Suprapubic skin (tissue), 4 donors: ENCODE data around the gene TUBE1. TPM values are rescaled to one million over a fixed set of nuclear protein-coding genes. Genes with fewer than 3 reads are reported as not detected.

ENCODE experiments used
- DNase-seq, 2 donors: peaks; one replicate each; pipeline ENCODE4 v3.0.0-alpha.2; 2019; ENCODE audit warnings: low spot score in 2 of 2
- H3K27ac ChIP-seq: fragments of 200-600 bp; sonication (generic); one replicate; pipeline ENCODE4 v1.5.1; 2019
- H3K27me3 ChIP-seq: fragments of 200-600 bp; sonication (generic); one replicate; pipeline ENCODE4 v1.5.1; 2019
- H3K36me3 ChIP-seq: fragments of 200-600 bp; sonication (generic); one replicate; pipeline ENCODE4 v1.5.1; 2019
- H3K4me1 ChIP-seq: fragments of 200-600 bp; sonication (generic); one replicate; pipeline ENCODE4 v1.5.1; 2019
- H3K4me3 ChIP-seq: fragments of 200-600 bp; sonication (generic); one replicate; pipeline ENCODE4 v1.5.1; 2019; ENCODE audit warnings: mild to moderate bottlenecking
- H3K9me3 ChIP-seq: fragments of 200-600 bp; sonication (generic); one replicate; pipeline ENCODE4 v1.5.1; 2019
- CTCF ChIP-seq, 2 donors: fragments of 200-600 bp in 1 of 2; fragments of 450-650 bp in 1 of 2; sonication (generic) in 1 of 2; IDR thresholded peaks; one replicate each; pipeline ENCODE4 v1.5.1; 2016 to 2019; ENCODE audit warnings: antibody characterized with exemption in 2 of 2, mild to moderate bottlenecking in 1 of 2, moderate library complexity in 1 of 2
- EP300 ChIP-seq: sonication (generic); formaldehyde crosslinking; IDR thresholded peaks from one replicate; pipeline ENCODE4 v1.6.1; 2017; ENCODE audit warnings: antibody characterized with exemption
- POLR2A ChIP-seq, 2 donors: fragments of 450-650 bp; IDR thresholded peaks; one replicate each; pipeline ENCODE4 v1.6.1; 2017; ENCODE audit warnings: antibody characterized with exemption in 2 of 2, mild to moderate bottlenecking in 2 of 2, moderate library complexity in 2 of 2
- POLR2AphosphoS5 ChIP-seq, 3 donors: sonication (generic); formaldehyde crosslinking; IDR thresholded peaks; one replicate each; pipeline ENCODE4 v1.6.1; 2017; ENCODE audit warnings: antibody characterized with exemption in 3 of 3
- WGBS: methylation state at CpG from one replicate; pipeline ENCODE4 v1.1.5; 2018; 5-methylcytosine and 5-hydroxymethylcytosine counted together
- total RNA-seq, 4 donors: library from RNA; depleted of rRNA; stranded (reverse); fragments of >200 nt; gene quantifications; one replicate each; pipeline ENCODE4 v1.1.0, GENCODE V29; 2016

The TUBE1 gene
- total RNA-seq, 4 donors from 2014 or later, result 19.6 to 82.2 (median 31.2) TPM

DNA sequence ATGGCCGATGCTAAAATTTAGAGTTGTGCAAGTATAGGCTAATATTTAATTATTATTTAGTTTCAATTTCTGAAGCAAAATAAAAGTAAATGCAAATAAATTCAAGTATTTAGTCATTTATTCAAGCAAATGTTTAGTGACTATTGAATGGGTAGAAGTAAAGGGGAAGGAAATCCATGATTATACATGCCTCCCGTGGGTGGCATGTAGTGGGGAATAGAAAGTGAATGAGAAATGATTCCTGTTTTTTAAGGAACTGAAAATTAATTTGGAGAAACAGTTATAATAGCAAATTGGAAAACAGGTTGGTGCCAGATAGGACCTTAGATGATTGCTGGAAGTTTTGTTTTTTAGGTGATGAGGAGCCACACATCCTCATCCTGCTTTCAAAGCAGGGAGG lies 35.5 kb upstream of the TUBE1 start:
- Histone ChIP-seq H3K9me3 (no peaks in the 10 kb centered on the region), H3K27ac (no peak overlapping the region), H3K27me3 (no peaks in the 10 kb centered on the region), H3K4me1 (no peaks in the 10 kb centered on the region), H3K4me3 (no peak overlapping the region), H3K36me3 (peaks cover 23% of the 10 kb centered on the region)
- DNase-seq, result no peak
- 85% methylated on average over 2 of the region's 2 CpGs for WGBS
- no peak for TF ChIP-seq CTCF (IDR thresholded peaks at IDR 0.05)

DNA sequence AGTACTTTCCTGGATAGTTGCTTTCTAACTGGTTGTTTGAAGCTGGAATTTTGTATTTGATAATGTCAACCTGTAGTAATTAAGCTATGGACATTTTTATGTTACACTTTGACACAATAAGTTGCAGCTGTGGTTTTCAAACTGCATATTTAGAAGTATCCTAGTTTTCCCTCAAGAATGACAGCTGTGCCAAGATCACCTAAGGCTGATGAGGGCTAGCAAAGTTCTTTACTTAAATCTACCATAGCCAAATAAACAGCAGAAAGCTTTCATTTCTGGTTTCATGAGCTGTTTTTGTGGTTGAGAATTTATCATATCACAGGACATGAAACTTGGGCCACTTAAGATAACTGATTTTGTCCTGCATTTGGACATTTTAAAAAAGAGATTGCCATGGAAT lies 30.8 kb upstream of the TUBE1 start:
- TF ChIP-seq CTCF (IDR thresholded peaks at IDR 0.05), result no peak
- no peak for DNase-seq
- Histone ChIP-seq H3K27ac (no peak overlapping the region), H3K4me1 (no peaks in the 10 kb centered on the region), H3K27me3 (no peaks in the 10 kb centered on the region), H3K4me3 (no peak overlapping the region), H3K36me3 (peaks cover 43% of the 10 kb centered on the region), H3K9me3 (no peaks in the 10 kb centered on the region)

DNA sequence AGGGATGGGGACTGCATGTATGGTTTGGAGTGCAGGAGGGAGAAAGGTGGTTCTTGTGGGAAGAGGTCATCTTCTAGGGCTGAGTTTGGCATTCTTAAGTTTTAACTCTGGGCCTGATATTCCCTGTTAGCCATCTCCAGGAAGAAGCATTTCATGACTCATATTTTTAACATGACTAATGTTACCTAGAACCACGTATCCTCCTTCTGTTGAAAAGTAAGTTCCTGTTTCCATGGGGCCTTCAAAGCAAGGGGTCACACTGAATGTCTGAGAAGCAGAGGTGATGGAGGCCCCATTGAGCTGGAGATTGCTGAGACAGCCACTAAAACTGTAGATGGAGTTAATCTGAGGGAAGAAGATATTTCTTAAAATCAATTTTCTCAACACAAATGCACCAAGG lies 30.3 kb upstream of the TUBE1 start:
- Histone ChIP-seq H3K27me3 (no peaks in the 10 kb centered on the region), H3K36me3 (peaks cover 45% of the 10 kb centered on the region), H3K4me3 (no peak overlapping the region), H3K4me1 (no peaks in the 10 kb centered on the region), H3K27ac (no peak overlapping the region), H3K9me3 (no peaks in the 10 kb centered on the region)
- 63% methylated on average over 1 of the region's 1 CpG for WGBS
- TF ChIP-seq POLR2A (IDR thresholded peaks at IDR 0.05), result no peak
- TF ChIP-seq CTCF (IDR thresholded peaks at IDR 0.05), result no peak
- TF ChIP-seq EP300, result no peak
- no peak for DNase-seq

DNA sequence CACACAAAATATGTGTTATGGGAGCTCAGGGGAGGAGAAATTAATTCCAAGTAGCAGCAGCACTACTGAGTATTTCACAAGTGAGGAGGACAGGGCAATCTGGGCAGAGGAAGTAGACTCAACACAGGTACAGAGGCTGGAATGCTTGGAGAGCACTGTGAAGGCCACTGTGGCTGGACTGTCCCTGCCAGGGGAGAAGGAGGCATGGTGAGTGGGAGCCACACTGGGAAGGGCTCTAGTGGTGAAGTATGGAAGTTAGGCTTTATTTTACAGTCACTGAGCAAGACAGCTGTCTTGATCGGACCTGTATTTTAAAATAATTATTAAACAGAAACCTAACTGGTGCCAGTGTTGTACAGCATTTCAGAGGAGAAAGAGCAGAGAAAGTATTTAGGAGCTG lies 28.9 kb upstream of the TUBE1 start:
- TF ChIP-seq EP300, result no peak
- no peak for TF ChIP-seq POLR2A (IDR thresholded peaks at IDR 0.05)
- TF ChIP-seq CTCF (IDR thresholded peaks at IDR 0.05), result no peak
- no peak for TF ChIP-seq POLR2AphosphoS5 (IDR thresholded peaks at IDR 0.05)
- H3K9me3 ChIP-seq, result no peaks in the 10 kb centered on the region
- 96% methylated on average over 1 of the region's 1 CpG for WGBS
- no peaks in the 10 kb centered on the region for H3K4me1 ChIP-seq
- peaks cover 49% of the 10 kb centered on the region for H3K36me3 ChIP-seq
- no peak overlapping the region for H3K4me3 ChIP-seq
- DNase-seq, result no peak
- H3K27me3 ChIP-seq, result no peaks in the 10 kb centered on the region
- H3K27ac ChIP-seq, result no peak overlapping the region

DNA sequence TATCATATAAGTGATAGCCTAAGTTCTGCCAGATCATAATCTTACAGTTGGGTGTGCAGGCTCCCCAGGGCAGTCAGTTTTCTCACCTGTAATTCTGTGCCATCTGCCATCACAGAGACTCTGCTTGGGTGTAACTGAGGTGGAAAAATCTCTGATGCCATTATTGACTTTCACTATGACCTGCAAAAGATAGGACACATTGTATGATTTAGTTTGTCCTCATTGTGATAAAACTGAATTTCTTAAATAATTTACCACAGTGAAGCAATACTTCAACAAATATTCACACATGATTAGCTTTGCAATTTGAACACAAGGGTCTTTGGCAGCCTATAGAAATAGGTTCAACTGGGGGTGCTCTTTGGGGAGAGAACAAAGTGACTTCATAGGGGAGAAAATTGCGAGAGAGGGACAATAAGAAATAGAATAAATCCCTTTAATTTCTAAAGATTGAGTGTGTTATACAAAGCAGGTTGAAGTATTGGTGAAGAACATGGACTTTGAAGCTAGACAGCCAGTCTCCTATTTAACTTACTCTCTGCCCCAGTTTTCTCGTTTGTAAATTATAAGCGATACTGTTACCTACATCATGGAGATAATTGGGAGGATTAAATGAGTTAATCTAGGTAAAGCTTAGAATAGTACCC lies 27.4 kb upstream of the TUBE1 start:
- no peak for TF ChIP-seq EP300
- TF ChIP-seq POLR2AphosphoS5 (IDR thresholded peaks at IDR 0.05), result no peak
- no peak for TF ChIP-seq POLR2A (IDR thresholded peaks at IDR 0.05)
- no peak for DNase-seq
- Histone ChIP-seq H3K27ac (no peak overlapping the region), H3K36me3 (peaks cover 45% of the 10 kb centered on the region), H3K4me1 (no peaks in the 10 kb centered on the region), H3K9me3 (no peaks in the 10 kb centered on the region), H3K27me3 (no peaks in the 10 kb centered on the region), H3K4me3 (no peak overlapping the region)
- WGBS, result 94% methylated on average over 3 of the region's 3 CpGs

- Histone ChIP-seq H3K4me3 (no peak overlapping the region), H3K27ac (no peak overlapping the region), H3K27me3 (no peaks in the 10 kb centered on the region), H3K4me1 (no peaks in the 10 kb centered on the region), H3K9me3 (no peaks in the 10 kb centered on the region), H3K36me3 (peaks cover 44% of the 10 kb centered on the region)
- no peak for DNase-seq
- TF ChIP-seq CTCF (IDR thresholded peaks at IDR 0.05), result no peak
- TF ChIP-seq POLR2AphosphoS5 (IDR thresholded peaks at IDR 0.05), result no peak
- no peak for TF ChIP-seq EP300
- TF ChIP-seq POLR2A (IDR thresholded peaks at IDR 0.05), result no peak
Measured at GRCh38 chr6:112113918-112114317, 26.6 kb upstream of the TUBE1 start.
